ENCODE measurements around the gene CPEB2.

Gene CPEB2

GRCh38 chr4:15117270-15117946, 115.1 kb downstream of the CPEB2 start:
- H2AFZ ChIP-seq (ENCODE audit: low read length), result no peak overlapping the region
- H3K9ac ChIP-seq (ENCODE audit: low read depth, low read length, poor library complexity), result no peak overlapping the region
- no peaks in the 10 kb centered on the region for H3K79me1 ChIP-seq (ENCODE audit: low read depth, low read length)
- no peak overlapping the region for H4K8ac ChIP-seq (ENCODE audit: low read depth, low read length)
- no peak overlapping the region for H3K23ac ChIP-seq (ENCODE audit: low read depth, low read length, poor library complexity)
- peaks cover 0 to 1% of the 10 kb centered on the region in 2 donors for H3K4me1 ChIP-seq (ENCODE audit: control insufficient read depth in 2 of 2, insufficient read depth in 1 of 2, low read depth in 1 of 2, low read length in 2 of 2)
- no CpG with 5 or more reads among the region's 3 CpGs for WGBS, 2 donors (ENCODE audit: extremely low coverage in 2 of 2, insufficient read length in 2 of 2, insufficient replicate concordance in 1 of 2)
- no peak overlapping the region for H2BK15ac ChIP-seq (ENCODE audit: low read length)
- DNase-seq (ENCODE audit: low spot score), result no peak
- H3K18ac ChIP-seq (ENCODE audit: low read length), result no peak overlapping the region
- H3K9me3 ChIP-seq (replicated peaks in 1 of 2; ENCODE audit: control insufficient read depth in 2 of 2, insufficient read depth in 1 of 2, low read depth in 1 of 2, low read length in 2 of 2), result no peaks in the 10 kb centered on the region
- H3K36me3 ChIP-seq (replicated peaks in 1 of 2; ENCODE audit: control insufficient read depth in 2 of 2, insufficient read depth in 2 of 2, low read length in 2 of 2), result no peaks in the 10 kb centered on the region
- no peak overlapping the region for H2BK120ac ChIP-seq (ENCODE audit: low read depth, low read length)
- H3K14ac ChIP-seq (ENCODE audit: low read length), result no peak overlapping the region
- H3K27ac ChIP-seq (replicated peaks; ENCODE audit: low read length), result no peak overlapping the region
- H3K4ac ChIP-seq (ENCODE audit: low read length), result no peak overlapping the region
- H4K91ac ChIP-seq (ENCODE audit: low read depth, low read length, poor library complexity), result no peak overlapping the region
- no peak overlapping the region for H2BK12ac ChIP-seq (ENCODE audit: low read length)
- H3K27me3 ChIP-seq (ENCODE audit: control insufficient read depth in 3 of 3, insufficient read depth in 3 of 3, low read depth in 1 of 3, low read length in 3 of 3), result no peaks in the 10 kb centered on the region
- H2BK5ac ChIP-seq (ENCODE audit: low read length), result no peak overlapping the region
- H3K4me3 ChIP-seq (ENCODE audit: low read length in 2 of 2), result no peak overlapping the region
- H2AK5ac ChIP-seq (ENCODE audit: low read depth, low read length), result no peak overlapping the region
- H3K4me2 ChIP-seq (ENCODE audit: insufficient read depth, low read length, poor library complexity, severe bottlenecking), result no peak overlapping the region

DNA sequence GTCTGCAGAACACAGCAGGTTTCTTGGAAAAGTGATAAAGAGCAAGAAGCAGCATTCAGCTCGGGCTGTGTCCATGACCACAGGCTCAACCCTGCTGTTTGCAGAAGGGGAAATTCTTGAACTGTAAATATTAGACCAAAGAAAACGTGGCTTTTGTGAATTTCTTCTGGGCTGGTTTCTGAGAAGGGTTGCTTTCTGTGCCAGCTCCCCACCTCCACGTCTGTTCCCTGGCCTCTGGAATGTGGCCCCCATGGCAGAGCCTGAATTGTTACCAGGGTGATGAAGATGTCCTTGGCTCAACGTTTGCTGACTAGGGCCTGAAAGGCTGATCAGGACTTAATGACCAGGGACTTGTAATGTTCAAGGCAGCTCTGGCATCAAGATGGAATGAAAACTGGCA, 116.0 kb downstream of the CPEB2 start:
- Histone ChIP-seq H2AK5ac (ENCODE audit: low read depth, low read length) (no peak overlapping the region), H3K36me3 (replicated peaks in 1 of 2; ENCODE audit: control insufficient read depth in 2 of 2, insufficient read depth in 2 of 2, low read length in 2 of 2) (no peaks in the 10 kb centered on the region), H3K18ac (ENCODE audit: low read length) (no peak overlapping the region), H3K4me2 (ENCODE audit: insufficient read depth, low read length, poor library complexity, severe bottlenecking) (no peak overlapping the region), H3K27me3 (ENCODE audit: control insufficient read depth in 3 of 3, insufficient read depth in 3 of 3, low read depth in 1 of 3, low read length in 3 of 3) (no peaks in the 10 kb centered on the region), H2BK120ac (ENCODE audit: low read depth, low read length) (no peak overlapping the region), H2AFZ (ENCODE audit: low read length) (no peak overlapping the region), H3K4me1 (ENCODE audit: control insufficient read depth in 2 of 2, insufficient read depth in 1 of 2, low read depth in 1 of 2, low read length in 2 of 2) (peaks cover 0 to 1% of the 10 kb centered on the region in 2 donors), H3K9ac (ENCODE audit: low read depth, low read length, poor library complexity) (no peak overlapping the region), H4K91ac (ENCODE audit: low read depth, low read length, poor library complexity) (no peak overlapping the region), H2BK5ac (ENCODE audit: low read length) (no peak overlapping the region), H3K23ac (ENCODE audit: low read depth, low read length, poor library complexity) (no peak overlapping the region), H3K9me3 (replicated peaks in 1 of 2; ENCODE audit: control insufficient read depth in 2 of 2, insufficient read depth in 1 of 2, low read depth in 1 of 2, low read length in 2 of 2) (no peaks in the 10 kb centered on the region), H3K79me1 (ENCODE audit: low read depth, low read length) (no peaks in the 10 kb centered on the region), H2BK15ac (ENCODE audit: low read length) (no peak overlapping the region), H3K27ac (replicated peaks; ENCODE audit: low read length) (no peak overlapping the region), H2BK12ac (ENCODE audit: low read length) (no peak overlapping the region), H3K4me3 (ENCODE audit: low read length in 2 of 2) (no peak overlapping the region), H3K14ac (ENCODE audit: low read length) (no peak overlapping the region), H4K8ac (ENCODE audit: low read depth, low read length) (no peak overlapping the region), H3K4ac (ENCODE audit: low read length) (no peak overlapping the region)
- no peak for DNase-seq (ENCODE audit: low spot score)
- WGBS, 2 donors (ENCODE audit: extremely low coverage in 2 of 2, insufficient read length in 2 of 2, insufficient replicate concordance in 1 of 2), result no CpG with 5 or more reads among the region's 4 CpGs
